Measurements from ENCODE around the gene MPST. TPM values are rescaled to one million over a fixed set of nuclear protein-coding genes. Genes with fewer than 3 reads are reported as not detected.

The MPST gene
- total RNA-seq, 1 donor: 48.9 TPM

- no peak overlapping the region for H3K4me3 ChIP-seq (ENCODE audit: low read depth, low read length)
- no peak for DNase-seq (ENCODE audit: low read depth)
- no peak for TF ChIP-seq CTCF (IDR thresholded peaks at IDR 0.05; ENCODE audit: insufficient read depth, low read length)
Measured at GRCh38 chr22:37050913-37051312, 31.4 kb downstream of the MPST start.

GRCh38 chr22:37051391-37052385 lies 32.1 kb downstream of the MPST start, which contains the start of gene KCTD17:
Gene KCTD17, plus strand, starts transcription at chr22:37051742. Its CDS starts 19 bp downstream, at chr22:37051761.
- H3K4me3 ChIP-seq (ENCODE audit: low read depth, low read length): peak within 1 kb of the TSS; percentile 81
- TF ChIP-seq CTCF (IDR thresholded peaks at IDR 0.05; ENCODE audit: insufficient read depth, low read length): no peak
- DNase-seq (ENCODE audit: low read depth): peak; percentile 51

GRCh38 chr22:37052386-37053309 lies 33.1 kb downstream of the MPST start:
- no peak for DNase-seq (ENCODE audit: low read depth)
- no peak for TF ChIP-seq CTCF (IDR thresholded peaks at IDR 0.05; ENCODE audit: insufficient read depth, low read length)
- peak overlapping the region; percentile 81 for H3K4me3 ChIP-seq (ENCODE audit: low read depth, low read length)

- peak; percentile 15 for DNase-seq (ENCODE audit: low read depth)
- TF ChIP-seq CTCF (IDR thresholded peaks at IDR 0.05; ENCODE audit: insufficient read depth, low read length): no peak
- no peak overlapping the region for H3K4me3 ChIP-seq (ENCODE audit: low read depth, low read length)
Measured at GRCh38 chr22:37053310-37054055, 33.9 kb downstream of the MPST start.

GRCh38 chr22:37054056-37054395 lies 34.5 kb downstream of the MPST start:
- no peak for DNase-seq (ENCODE audit: low read depth)
- TF ChIP-seq CTCF (IDR thresholded peaks at IDR 0.05; ENCODE audit: insufficient read depth, low read length): no peak
- H3K4me3 ChIP-seq (ENCODE audit: low read depth, low read length): no peak overlapping the region
